Measurements from ENCODE around the gene PLA2G6. TPM values are rescaled to one million over a fixed set of nuclear protein-coding genes. Genes with fewer than 3 reads are reported as not detected.

PLA2G6 gene
- total RNA-seq, 1 experiment from 2014 or later = 24.1 TPM

DNA sequence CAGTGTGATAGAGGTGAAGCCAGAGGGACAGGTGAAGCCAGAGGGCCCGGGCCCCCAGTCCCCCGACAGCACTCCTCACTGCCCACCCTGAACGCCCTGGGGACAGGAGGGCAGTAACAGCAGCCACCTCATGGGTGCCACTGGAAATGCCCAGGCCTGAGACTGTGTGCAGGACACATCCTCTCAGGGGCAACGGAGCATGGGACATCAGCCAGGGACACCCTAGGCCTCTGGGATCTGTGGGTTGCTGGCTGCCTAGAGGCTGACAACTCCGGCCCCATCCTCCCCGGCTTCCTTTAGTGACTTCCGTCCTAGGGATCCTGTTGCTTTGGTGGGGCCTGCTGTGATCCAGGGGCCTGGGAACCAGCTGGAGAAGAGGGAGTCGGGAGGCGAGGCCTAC lies 53.8 kb downstream of the PLA2G6 start:
- Histone ChIP-seq H3K23me2 (ENCODE audit: insufficient read length, low read depth, low read length, poor library complexity, severe bottlenecking) (no peaks in the 10 kb centered on the region), H3K27me3 (ENCODE audit: insufficient read depth, low read length) (no peaks in the 10 kb centered on the region), H4K5ac (ENCODE audit: insufficient read length, low read depth, low read length) (no peak overlapping the region), H4K20me1 (ENCODE audit: control insufficient read depth, insufficient read depth, insufficient read length) (no peaks in the 10 kb centered on the region), H2BK20ac (ENCODE audit: low read depth, low read length, poor library complexity, severe bottlenecking) (no peak overlapping the region), H3K18ac (ENCODE audit: insufficient read length, low read depth, low read length) (no peak overlapping the region), H3K4me2 (ENCODE audit: insufficient read depth, insufficient read length, low read length) (no peak overlapping the region), H3K4ac (ENCODE audit: low read depth, low read length) (no peak overlapping the region), H3K79me1 (ENCODE audit: insufficient read depth, low read depth, low read length, poor library complexity, severe bottlenecking) (no peaks in the 10 kb centered on the region), H4K91ac (ENCODE audit: insufficient read length, low read depth, low read length) (no peak overlapping the region), H4K8ac (replicated peaks; ENCODE audit: insufficient read length, low read depth, low read length) (no peak overlapping the region), H3K23ac (ENCODE audit: insufficient read length, low read depth, low read length) (no peak overlapping the region), H3K27ac (ENCODE audit: insufficient read length, low read depth, low read length) (no peak overlapping the region), H2BK15ac (ENCODE audit: low read depth, low read length) (no peak overlapping the region), H2BK12ac (ENCODE audit: insufficient read length, low read depth, low read length) (no peak overlapping the region), H3K56ac (ENCODE audit: insufficient read length, low read depth, low read length) (no peak overlapping the region), H3K4me1 (ENCODE audit: insufficient read depth, low read length) (no peaks in the 10 kb centered on the region), H2AFZ (ENCODE audit: low read length) (no peak overlapping the region), H2BK5ac (ENCODE audit: insufficient read length, low read length) (no peak overlapping the region), H3K14ac (ENCODE audit: insufficient read depth, low read length) (no peak overlapping the region), H3K9ac (ENCODE audit: extremely low read depth, insufficient read length, low read length) (no peak overlapping the region), H3K9me3 (ENCODE audit: control insufficient read depth, low read depth, low read length) (no peaks in the 10 kb centered on the region), H3T11ph (ENCODE audit: low read length) (no peak overlapping the region), H2BK120ac (ENCODE audit: low read depth, low read length, poor library complexity, severe bottlenecking) (no peak overlapping the region), H2AK5ac (ENCODE audit: insufficient read length, low read length) (no peak overlapping the region), H3K79me2 (ENCODE audit: insufficient read depth, low read length) (no peaks in the 10 kb centered on the region)
- Mint-ChIP-seq H3K9me3 (no peaks in the 10 kb centered on the region), H3K4me3 (no peak overlapping the region), H3K4me1 (peaks cover 4 to 6% of the 10 kb centered on the region in 2 experiments), H3K27me3 (ENCODE audit: low read depth) (no peaks in the 10 kb centered on the region), H3K36me3 (ENCODE audit: insufficient read depth in 1 of 3, low read depth in 3 of 3) (peaks cover 0 to 11% (median 6%) of the 10 kb centered on the region in 3 experiments; a peak in 4 of 7 replicates), H3K27ac (peak overlapping the region in 1 of 3 experiments; percentile 67; a peak in 2 of 7 replicates)
- TF ChIP-seq, protein P1, sequence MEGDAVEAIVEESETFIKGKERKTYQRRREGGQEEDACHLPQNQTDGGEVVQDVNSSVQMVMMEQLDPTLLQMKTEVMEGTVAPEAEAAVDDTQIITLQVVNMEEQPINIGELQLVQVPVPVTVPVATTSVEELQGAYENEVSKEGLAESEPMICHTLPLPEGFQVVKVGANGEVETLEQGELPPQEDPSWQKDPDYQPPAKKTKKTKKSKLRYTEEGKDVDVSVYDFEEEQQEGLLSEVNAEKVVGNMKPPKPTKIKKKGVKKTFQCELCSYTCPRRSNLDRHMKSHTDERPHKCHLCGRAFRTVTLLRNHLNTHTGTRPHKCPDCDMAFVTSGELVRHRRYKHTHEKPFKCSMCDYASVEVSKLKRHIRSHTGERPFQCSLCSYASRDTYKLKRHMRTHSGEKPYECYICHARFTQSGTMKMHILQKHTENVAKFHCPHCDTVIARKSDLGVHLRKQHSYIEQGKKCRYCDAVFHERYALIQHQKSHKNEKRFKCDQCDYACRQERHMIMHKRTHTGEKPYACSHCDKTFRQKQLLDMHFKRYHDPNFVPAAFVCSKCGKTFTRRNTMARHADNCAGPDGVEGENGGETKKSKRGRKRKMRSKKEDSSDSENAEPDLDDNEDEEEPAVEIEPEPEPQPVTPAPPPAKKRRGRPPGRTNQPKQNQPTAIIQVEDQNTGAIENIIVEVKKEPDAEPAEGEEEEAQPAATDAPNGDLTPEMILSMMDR (conservative IDR thresholded peaks at IDR 0.05) = no peak
- DNase-seq = no peak
- WGBS (ENCODE audit: extremely low coverage, insufficient read length, low lambda C conversion rate) = no CpG with 5 or more reads among the region's 9 CpGs

All from H9 (cell line).